HG03571 (cell line): ENCODE data around the gene HSD17B4.
"Not testable (repeated sequence)": the region's sequence is repeated elsewhere in the genome, so short reads cannot be mapped to it uniquely, and the experiment has no call there.

Experiments used
- ATAC-seq: cut with Tn5 transposase; IDR thresholded peaks from one replicate; pipeline ENCODE4 v1.9.1; 2021; ENCODE audit not compliant: unreplicated experiment

HSD17B4 gene

DNA sequence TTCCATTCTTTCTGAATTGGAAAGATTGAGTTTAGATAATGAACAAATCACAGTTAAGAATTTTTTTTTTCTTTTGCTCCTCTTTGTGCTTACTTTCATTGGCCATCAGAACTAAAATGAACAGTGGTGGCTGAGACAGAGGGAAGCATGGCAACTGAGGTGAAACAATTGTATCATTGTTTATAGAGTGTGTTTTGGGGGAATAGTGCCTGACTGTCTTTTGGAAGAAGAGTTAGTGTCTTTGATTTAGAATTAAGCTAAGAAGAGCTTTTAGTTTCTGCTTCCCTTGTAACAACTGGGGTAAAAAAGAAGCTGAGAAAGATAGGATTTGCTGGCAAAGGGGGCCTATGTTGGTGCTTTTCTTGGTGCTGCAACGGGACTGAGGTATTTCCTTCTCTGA is 24.0 kb downstream of the HSD17B4 start:
- ATAC-seq = no peak

DNA sequence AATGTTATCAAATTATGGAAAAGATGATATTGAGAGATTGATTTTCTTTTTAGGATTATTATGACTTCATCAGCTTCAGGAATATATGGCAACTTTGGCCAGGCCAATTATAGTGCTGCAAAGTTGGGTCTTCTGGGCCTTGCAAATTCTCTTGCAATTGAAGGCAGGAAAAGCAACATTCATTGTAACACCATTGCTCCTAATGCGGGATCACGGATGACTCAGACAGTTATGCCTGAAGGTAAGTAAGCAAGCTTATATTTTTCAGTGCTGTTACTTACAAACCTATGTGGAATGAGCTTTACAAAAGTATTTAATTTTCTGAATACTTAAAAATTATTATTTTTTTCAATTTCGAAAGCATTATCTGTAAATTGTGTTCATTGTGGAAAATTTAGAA is 26.5 kb downstream of the HSD17B4 start:
- ATAC-seq = no peak

DNA sequence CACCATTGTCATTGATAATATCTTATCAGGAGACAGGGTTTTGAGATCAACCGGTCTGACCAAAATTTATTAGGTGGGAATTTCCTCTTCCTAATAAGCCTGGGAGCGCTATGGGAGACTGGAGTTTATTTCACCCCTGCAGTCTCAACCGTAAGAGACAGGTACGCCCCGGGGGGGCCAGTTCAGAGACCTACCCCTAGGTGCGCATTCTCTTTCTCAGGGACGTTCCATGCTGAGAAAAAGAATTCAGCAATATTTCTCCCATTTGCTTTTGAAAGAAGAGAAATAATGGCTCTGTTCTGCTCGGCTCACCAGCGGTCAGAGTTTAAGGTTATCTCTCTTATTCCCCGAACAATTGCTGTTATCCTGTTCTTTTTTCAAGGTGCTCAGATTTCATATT is 28.3 kb downstream of the HSD17B4 start:
- not testable (repeated sequence) for ATAC-seq

DNA sequence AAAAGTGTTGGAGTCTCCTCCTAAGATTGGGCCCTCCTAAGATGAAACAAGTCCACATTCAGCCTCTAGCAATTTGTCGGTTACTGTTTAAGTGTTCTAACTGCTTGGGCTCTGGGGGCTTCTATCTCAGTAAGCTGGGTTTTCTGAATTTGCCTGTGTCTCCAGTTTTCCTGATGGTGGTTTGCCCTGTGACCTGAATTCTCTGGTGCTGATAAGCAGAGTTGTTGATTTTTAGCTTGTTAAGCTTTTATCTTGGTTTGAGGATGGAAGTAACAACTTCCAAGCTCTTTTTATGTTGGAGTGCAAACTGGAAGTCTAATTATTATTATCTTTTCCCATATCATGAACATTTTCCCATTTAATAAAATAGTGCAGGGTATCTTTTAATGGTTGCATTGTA is 30.9 kb downstream of the HSD17B4 start:
- ATAC-seq = no peak

DNA sequence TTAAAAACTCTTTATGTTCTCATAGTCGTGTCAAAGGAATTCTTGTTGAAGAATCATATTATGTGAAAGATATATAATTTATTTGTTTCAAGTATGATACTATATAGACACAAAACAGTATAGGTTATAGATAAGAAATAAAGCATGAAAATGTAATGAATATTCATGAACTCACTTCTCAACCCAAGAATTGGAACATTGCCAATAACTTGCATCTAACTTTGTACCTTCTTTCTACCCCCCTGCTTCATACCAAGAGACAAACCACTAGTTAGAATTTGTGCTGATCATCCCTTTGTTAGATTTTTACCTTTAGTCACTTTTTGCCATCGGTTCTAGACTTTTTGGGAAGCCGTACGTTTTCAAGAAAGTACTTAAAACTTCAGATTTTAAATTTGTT is 32.6 kb downstream of the HSD17B4 start:
- ATAC-seq = no peak

DNA sequence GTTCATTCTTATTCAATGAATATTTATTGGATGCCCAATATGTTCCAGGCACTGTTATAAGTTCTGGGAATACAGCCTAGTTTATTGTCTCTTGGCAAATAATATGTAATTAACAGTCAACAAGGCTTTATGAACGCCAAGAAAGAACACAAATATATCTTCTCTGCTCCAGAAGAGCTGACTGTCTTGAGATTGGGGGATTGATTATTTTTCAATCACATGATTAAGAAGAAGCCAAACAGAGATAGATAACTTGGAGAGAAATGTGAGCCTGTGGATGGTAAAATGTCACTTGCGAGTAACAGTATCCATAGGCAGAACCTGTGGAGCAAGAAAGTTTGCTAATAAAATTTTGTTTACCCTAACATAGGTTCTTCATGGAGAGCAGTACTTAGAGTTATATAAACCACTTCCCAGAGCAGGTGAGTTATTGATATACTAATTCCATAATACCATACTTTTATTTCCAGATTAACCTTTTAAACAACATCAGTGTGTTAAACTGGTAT is 49.4 kb downstream of the HSD17B4 start:
- no peak for ATAC-seq

DNA sequence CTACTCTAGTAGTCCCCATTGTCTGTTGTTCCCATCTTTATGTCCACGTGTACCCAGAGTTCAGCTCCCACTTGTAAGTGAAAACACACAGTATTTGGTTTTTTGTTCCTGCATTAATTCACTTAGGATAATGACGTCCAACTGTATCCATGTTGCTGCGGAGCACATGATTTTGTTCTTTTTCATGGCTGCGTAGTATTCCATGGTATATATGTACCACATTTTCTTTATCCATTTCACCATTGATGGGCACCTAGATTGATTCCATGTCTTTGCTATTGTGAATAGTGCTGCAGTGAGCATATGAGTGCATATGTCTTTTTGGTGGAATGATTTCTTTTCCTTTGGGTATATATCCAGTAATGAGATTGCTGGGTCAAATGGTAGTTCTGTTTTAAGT is 51.6 kb downstream of the HSD17B4 start:
- not testable (repeated sequence) for ATAC-seq

DNA sequence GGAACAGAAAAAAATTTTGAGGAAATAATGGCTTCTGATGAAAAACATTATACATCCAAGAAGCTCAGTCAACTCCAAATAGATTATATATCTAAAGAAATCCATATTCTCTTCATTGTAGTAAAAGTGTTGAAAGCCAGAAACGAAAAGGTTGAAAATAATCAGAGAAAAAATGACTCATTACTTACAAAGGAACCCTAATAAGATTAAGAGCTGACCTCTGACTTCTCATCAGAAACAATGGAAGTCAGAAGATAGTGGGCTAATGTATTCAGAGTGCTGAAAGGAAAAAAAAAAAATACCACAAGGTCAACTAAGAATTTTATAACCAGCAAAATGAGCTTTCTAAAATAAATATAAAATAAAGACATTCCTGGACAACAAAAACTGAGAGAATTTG is 60.0 kb downstream of the HSD17B4 start:
- ATAC-seq = no peak

DNA sequence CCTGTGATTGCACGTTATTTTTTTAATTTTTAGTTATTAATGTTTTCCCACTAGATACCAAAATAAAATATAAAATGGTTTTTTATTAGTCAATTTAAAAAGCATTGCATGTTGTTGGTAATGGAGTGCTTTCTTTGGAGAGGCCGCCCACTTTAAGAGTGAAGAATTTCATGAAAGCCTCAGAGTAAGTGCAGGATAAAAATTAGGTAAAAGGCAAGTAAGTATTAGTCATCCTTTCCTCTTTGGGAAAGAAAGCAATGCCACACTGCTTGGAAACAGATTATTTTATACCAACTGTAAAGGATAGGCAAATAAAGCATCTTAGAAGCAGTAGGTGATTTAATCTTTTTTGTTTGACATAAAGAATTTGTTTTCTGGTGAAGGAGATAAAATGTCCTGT is 62.9 kb downstream of the HSD17B4 start:
- no peak for ATAC-seq

DNA sequence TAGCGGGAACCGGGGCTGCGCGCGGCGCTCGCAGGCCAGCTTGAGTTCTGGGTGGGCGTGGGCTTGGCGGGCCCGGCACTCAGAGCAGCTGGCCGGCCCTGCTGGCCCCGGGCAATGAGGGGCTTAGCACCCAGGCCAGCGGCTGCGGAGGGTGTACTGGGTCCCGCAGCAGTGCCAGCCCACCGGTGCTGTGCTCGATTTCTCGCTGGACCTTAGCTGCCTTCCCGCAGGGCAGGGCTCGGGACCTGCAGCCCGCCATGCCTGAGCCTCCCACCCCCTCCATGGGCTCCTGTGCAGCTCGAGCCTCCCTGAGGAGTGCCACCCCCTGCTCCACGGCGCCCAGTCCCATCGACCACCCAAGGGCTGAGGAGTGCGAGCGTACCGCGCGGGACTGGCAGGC is 64.8 kb downstream of the HSD17B4 start:
- not testable (repeated sequence) for ATAC-seq

DNA sequence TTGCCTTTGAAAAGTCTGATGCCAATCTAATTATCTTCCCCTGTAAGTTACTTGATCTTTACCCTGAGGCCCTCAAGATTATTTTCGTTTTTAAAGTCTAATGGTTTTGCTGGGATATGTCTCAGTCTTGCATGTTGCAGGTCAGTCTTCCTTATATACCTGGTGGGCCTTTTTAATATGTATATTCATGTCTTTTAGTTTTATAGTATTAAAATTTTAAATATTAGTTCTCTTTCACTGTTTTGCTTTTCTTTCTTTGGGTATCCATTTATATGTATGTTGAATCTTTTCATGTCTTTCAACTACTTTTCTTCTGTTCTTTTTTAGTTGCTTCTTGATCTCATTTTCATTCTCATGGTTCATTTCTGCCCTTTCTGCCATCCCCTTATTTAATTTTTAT is 68.9 kb downstream of the HSD17B4 start:
- ATAC-seq = no peak

DNA sequence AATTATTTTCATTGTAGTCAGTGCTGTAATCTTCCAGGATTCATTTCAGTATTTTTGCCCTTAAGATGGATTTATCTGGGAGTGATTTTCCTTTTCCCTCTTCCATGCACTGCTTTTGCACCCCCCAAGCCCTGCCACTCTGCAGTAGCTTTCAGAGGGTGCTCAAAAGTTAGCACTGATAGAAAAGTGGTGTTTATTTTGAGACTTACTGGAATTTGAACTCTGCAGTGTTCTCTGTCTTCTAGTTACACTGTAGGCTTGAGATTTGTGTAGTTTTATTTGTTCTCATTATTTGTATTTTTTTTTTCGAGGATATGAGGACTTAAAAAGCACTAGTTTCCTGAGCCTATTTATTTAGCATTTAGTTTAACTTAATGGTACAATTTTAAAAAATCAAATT is 70.5 kb downstream of the HSD17B4 start:
- no peak for ATAC-seq

DNA sequence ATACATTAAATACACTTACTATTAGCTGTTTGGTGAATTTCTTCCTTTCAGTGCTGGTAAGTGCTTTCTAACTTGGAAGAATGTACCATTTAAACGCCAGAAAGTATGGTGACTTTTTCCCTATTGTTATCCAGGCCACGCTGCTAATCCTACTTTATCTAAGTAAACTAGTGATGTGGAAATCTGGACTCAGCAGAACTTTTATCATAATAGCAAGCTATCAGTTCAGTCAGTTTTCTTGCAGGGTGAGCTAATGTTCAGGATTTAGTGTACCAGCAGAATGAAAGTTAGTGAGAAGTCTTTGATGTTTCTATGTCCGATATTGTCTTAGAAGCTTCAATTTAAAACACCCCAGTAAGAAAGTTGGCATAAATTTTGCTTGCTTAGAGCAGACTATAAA is 72.2 kb downstream of the HSD17B4 start:
- no peak for ATAC-seq

DNA sequence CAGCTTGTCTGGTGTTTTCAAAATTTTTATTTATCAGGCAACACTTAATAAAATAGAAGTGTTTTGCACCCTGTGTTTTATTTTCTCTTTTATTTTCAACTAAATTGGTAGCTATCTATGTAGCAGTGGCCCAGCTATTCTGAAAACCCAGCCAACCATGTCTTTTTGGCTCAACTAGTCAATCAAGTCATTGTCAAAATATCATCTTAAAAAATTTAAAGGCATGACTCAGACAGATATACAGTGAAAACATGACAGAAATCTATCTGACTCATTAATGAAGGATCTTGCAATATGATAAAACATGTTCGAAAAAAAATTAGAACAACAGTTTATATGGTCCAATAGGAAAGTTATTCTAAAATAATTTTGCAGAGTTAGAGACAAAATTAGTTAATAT is 75.1 kb downstream of the HSD17B4 start:
- ATAC-seq = no peak

DNA sequence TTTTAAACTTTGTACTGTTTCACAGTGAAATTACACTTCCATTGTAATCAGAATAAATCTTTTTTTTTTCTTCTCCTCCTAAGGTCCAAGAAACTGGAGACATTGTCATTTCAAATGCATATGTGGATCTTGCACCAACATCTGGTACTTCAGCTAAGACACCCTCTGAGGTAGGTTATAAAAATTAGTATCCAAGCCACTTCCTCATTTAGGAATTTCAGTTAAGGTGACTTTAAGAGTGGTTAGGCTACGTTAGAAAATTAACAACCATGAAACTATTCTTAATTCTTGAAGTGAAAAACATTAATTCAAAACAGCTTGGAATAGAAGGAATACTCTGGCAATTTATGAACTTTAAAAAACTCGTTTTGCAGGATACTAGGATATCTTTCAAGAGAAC is 77.5 kb downstream of the HSD17B4 start:
- no peak for ATAC-seq

DNA sequence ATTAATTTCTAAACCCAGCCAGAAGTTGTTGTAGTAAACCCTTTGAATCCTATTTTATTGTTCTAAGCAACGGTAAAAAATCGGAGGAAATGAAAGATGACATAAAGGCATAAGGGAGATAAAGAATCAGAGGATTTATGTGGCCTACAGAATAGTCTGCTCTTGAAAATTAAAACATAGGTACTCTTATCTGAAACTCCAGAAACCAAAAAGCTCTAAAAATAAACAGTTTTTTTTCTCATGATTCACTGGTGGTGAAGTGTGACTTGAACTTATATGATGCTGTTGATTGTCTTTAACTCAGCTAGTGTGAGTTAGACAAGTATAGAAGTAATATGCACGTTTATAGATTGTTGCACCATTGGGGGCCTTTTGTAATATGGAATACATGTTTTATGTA is 80.3 kb downstream of the HSD17B4 start:
- no peak for ATAC-seq

DNA sequence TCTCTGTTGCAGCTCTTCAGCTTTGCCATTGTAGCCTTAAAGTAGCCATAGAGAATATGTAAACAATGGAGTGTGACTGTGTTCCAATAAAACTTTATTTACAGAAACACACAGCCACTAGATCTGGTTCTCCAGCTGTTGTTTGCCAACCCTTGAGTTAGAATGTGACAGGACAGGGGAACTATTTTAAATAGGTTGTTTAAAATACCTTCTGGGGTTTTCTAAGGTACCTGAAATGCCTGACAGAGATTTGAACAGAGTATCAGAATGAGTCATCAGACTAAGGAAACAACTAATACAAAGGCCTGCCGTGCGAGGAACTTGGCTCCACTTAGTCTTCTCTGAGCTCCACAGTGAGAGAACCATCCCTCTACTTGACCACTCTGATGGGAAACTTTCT is 85.4 kb downstream of the HSD17B4 start:
- ATAC-seq = peak; percentile 100

DNA sequence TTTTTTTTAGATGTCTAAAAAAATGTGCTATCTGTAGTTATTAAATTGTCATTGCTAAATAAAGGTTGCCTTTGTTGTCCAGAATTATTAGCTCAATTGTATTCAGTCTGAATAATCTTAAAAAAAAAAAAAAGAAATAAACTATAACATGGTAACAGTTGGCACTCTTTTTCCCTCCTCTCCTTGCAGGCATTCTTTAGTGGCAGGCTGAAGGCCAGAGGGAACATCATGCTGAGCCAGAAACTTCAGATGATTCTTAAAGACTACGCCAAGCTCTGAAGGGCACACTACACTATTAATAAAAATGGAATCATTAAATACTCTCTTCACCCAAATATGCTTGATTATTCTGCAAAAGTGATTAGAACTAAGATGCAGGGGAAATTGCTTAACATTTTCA is 89.4 kb downstream of the HSD17B4 start:
- ATAC-seq = no peak

DNA sequence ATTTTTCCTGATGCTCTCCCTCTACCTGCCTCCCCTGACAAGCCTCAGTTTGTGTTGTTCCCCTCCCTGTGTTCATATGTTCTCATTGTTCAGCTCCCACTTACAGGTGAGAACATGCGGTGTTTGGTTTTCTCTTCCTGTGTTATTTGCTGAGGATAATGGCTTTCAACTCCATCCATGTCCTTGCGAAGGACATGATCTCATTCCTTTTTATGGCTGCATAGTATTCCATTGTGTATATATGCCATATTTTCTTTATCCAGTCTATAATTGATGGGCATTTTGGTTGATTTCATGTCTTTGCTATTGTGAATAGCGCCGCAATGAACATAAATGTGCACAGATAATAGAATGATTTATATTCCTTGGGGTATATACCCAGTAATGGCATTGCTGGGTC is 99.5 kb downstream of the HSD17B4 start:
- no peak for ATAC-seq

DNA sequence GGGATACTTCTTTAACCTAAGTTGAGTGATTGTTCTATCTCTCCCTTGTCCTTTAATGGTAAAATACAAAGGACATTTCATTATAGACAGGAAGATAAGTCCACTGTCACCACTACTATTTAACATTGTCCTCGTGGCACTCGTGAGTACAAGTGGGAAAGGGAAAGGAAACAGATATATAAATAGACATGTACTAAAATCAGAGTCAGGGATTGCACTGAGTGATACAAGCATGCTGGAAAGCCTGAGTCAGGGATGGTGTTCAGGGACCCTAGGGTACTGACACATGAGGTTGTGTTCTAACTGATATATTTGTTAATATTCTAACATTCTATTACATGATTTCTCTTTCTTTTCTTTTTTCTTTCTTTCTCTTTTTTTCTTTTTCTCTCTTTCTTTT is 102.3 kb downstream of the HSD17B4 start:
- no peak for ATAC-seq

DNA sequence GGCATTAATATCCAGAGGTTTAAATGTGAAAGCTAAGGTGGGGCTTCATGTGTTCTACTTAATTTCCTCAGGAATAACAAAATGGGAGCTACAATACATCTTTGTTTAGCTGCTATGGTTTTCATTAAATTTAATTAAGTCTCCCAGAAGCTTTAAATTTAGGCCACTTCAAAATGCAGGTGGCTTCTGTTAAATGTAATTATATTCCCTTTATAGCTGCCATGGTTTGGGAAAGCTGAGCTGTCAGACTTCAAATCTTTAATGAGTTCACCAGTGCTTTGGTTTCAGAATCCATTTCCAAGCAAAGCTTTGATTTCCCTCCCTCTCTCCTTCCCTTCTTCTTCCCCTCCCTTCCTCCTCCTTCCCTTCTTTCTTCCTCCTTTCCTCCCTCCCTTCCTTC is 118.6 kb downstream of the HSD17B4 start:
- no peak for ATAC-seq

DNA sequence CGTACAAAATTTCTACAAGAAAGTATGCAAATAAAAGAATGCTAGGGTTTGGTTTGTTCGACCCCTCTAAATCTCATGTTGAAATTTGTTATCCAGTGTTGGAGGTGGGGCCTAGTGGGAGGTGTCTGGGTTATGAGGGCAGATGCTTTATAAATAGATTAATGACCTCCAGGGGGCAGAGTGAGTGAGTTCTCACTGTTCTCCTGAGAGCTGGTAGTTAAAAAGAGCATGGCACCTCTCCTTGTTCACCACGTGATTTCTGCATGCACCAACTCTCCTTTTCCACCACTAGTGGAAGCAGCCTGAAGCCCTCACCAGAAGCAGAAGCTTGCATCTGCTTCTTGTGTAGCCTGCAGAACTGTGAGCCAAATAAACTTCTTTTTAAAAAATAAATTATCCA is 126.6 kb downstream of the HSD17B4 start:
- peak; percentile 40 for ATAC-seq

DNA sequence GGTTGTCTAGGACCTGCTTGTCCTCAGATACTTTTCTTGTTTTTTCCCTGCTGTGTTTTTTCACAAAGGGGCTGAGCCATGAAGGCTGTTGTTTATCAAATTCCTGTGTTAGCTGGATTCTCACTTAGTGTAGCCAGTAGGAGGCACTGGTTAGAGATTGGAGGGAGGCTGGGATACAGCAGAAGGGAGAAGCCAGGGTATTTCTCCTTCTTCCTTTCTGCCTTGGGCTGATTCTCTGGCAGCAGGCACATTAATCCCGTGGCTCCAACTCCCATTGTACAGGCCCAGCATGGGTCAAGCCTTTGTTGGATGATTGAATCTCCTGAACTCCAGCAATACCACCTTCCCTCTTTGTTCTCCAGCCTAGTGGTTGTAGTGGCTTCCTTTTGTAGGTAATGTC is 130.7 kb downstream of the HSD17B4 start:
- ATAC-seq = no peak

DNA sequence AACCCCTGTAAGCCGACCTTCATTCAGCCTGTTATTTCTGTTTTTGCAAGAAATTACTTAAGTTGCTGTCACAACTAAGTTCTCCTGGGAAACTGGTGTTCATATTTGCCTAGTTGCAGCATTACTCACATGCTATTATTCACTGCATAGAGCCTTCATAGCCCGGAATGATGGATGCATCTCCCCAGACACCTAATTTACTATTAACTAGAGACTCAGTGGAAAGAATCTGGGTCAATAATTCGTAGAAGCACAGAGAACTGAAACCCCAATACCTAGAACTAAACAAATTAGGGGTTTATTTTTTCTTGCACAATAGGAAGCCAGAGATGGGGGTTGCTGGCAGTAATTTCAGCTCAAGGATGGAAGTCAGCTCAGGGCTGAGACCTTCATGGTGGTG is 131.4 kb downstream of the HSD17B4 start:
- peak; percentile 98 for ATAC-seq
